ENCODE data around the gene RNF103.

GRCh38 chr2:86577817-86578456 is 45.7 kb downstream of the RNF103 start:
- no peak for TF ChIP-seq EZH2 (IDR thresholded peaks at IDR 0.05; ENCODE audit: low read length, missing control alignments)
- no peak for TF ChIP-seq CTCF (conservative IDR thresholded peaks at IDR 0.05 in 1 of 2, IDR thresholded peaks at IDR 0.05 in 1 of 2; ENCODE audit: low read depth in 1 of 2, low read length in 2 of 2)

Data from fibroblast of lung (primary cell).